ENCODE results near the gene SRSF9.

SRSF9 gene

DNA sequence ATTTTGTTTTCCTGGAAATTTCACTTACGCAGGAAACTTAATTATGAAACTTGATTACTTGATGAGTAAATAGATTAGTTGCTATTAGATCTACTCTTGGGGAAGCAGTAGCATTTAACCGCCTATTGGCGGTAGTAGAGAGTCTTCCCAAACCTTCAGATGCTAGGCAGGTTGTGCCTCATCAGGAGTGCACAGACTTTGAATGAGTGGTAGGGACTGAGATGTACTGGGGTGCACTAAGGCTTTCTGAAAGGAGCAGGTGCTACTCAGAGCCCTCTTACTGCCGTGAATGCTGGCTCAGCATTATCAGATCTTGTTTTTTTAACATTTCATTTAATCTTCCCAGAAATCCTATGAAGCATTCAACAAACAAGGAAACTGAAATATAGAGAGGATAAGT lies 15.6 kb downstream of the SRSF9 start:
- TF ChIP-seq CTCF (IDR thresholded peaks at IDR 0.05): peak; percentile 73

- TF ChIP-seq CTCF (IDR thresholded peaks at IDR 0.05): no peak
Observed at GRCh38 chr12:120453060-120453750, 16.3 kb downstream of the SRSF9 start.

DNA sequence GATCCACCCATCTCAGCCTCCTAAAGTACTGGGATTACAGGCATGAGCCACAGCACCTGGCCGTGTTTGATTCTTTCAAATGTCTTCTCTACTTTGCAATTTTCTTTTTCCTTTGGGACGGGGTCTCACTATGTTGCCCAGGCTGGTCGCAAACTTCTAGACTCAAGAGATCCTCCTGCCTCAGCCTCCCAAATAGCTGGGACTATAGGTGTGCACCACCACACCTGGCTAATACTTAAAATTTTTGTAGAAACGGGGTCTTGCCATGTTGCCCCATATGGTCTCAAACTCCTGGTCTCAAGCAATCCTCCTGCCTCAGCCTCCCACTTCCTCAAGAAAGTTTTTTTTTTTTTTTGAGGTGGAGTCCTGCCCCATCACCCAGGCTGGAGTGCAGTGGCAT lies 21.6 kb downstream of the SRSF9 start:
- no peak for TF ChIP-seq CTCF (IDR thresholded peaks at IDR 0.05)

DNA sequence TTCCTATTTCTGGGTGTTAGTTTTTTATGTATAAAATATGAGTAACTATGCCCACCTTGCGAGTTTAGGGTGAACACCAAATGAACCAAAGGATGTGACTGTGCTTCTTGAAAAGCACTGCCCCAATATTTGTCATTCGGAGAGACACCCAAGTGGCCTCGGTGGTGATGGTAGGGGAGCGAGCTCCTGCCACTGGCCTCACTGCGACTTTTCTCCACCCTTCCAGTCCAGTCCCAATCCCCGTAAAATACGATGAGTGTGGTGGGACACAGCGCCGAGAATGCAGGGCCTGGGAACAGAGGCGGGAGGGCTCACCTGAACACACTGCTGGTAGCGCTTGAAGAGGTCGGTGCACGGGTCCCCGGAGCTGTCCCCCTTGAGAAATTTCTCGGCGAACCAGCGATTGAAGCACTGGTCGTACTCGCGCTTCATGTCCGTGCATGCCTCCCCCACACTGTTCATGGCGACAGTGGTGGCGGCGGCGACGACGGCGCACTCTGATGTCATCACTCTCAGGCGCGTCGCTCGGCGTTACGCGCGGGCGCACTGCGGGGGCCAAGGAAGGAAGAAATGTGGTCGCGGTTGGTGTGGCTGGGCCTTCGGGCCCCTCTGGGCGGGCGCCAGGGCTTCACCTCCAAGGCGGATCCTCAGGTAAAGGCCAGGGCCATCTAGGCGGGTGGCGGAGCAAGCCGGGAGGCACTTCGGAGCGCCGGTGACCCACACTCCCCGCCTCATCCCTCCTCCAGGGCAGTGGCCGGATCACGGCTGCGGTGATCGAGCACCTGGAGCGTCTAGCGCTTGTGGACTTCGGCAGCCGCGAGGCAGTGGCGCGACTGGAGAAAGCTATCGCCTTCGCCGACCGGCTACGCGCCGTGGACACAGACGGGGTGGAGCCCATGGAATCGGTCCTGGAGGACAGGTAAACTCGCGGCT lies 23.4 kb downstream of the SRSF9 start, which contains the start of the genes GATC and TRIAP1:
TSS of gene GATC (plus strand) at position 534 of the 933 bp plus-strand sequence. CDS start at position 571, 37 bp downstream.
TSS of gene TRIAP1 (minus strand) at position 474 of the 933 bp plus-strand sequence. CDS start at position 462, 12 bp downstream.
- TF ChIP-seq CTCF (IDR thresholded peaks at IDR 0.05): no peak

- no peak for TF ChIP-seq CTCF (IDR thresholded peaks at IDR 0.05)
Observed at GRCh38 chr12:120444676-120445075, 24.9 kb downstream of the SRSF9 start.

- TF ChIP-seq CTCF (IDR thresholded peaks at IDR 0.05): peak; percentile 71
Observed at GRCh38 chr12:120439646-120440247, 29.8 kb downstream of the SRSF9 start.

GRCh38 chr12:120438495-120439198 lies 30.9 kb downstream of the SRSF9 start:
- TF ChIP-seq CTCF (IDR thresholded peaks at IDR 0.05): no peak
